ENCODE data around the gene LBHD2.
"Not testable (repeated sequence)": the region's sequence is repeated elsewhere in the genome, so short reads cannot be mapped to it uniquely, and the experiment has no call there.

The LBHD2 gene

GRCh38 chr14:103112400-103113243 is 28.6 kb downstream of the LBHD2 start:
- no peak for DNase-seq (ENCODE audit: extremely low read depth, low read depth)
- no peak overlapping the region for H3K4me3 ChIP-seq (replicated peaks; ENCODE audit: low read depth, low read length)
- no peak for TF ChIP-seq CTCF (IDR thresholded peaks at IDR 0.05; ENCODE audit: low read depth, low read length, missing control alignments)

GRCh38 chr14:103113303-103113702 is 29.3 kb downstream of the LBHD2 start:
- H3K4me3 ChIP-seq (replicated peaks; ENCODE audit: low read depth, low read length) = no peak overlapping the region
- TF ChIP-seq CTCF (IDR thresholded peaks at IDR 0.05; ENCODE audit: low read depth, low read length, missing control alignments) = no peak
- no peak for DNase-seq (ENCODE audit: extremely low read depth, low read depth)

GRCh38 chr14:103113774-103114173 is 29.8 kb downstream of the LBHD2 start:
- H3K4me3 ChIP-seq (replicated peaks; ENCODE audit: low read depth, low read length) = no peak overlapping the region
- no peak for DNase-seq (ENCODE audit: extremely low read depth, low read depth)
- no peak for TF ChIP-seq CTCF (IDR thresholded peaks at IDR 0.05; ENCODE audit: low read depth, low read length, missing control alignments)

GRCh38 chr14:103115086-103115679 is 31.2 kb downstream of the LBHD2 start:
- not testable (repeated sequence) for DNase-seq (ENCODE audit: extremely low read depth, low read depth); H3K4me3 ChIP-seq (replicated peaks; ENCODE audit: low read depth, low read length)

GRCh38 chr14:103115845-103116572 is 32.0 kb downstream of the LBHD2 start:
- DNase-seq (ENCODE audit: extremely low read depth, low read depth) = no peak
- no peak overlapping the region for H3K4me3 ChIP-seq (replicated peaks; ENCODE audit: low read depth, low read length)
- no peak for TF ChIP-seq CTCF (IDR thresholded peaks at IDR 0.05; ENCODE audit: low read depth, low read length, missing control alignments)

GRCh38 chr14:103116636-103117035 is 32.6 kb downstream of the LBHD2 start:
- no peak for TF ChIP-seq CTCF (IDR thresholded peaks at IDR 0.05; ENCODE audit: low read depth, low read length, missing control alignments)
- no peak overlapping the region for H3K4me3 ChIP-seq (replicated peaks; ENCODE audit: low read depth, low read length)
- DNase-seq (ENCODE audit: extremely low read depth, low read depth) = no peak

GRCh38 chr14:103117499-103117898 is 33.5 kb downstream of the LBHD2 start:
- DNase-seq (ENCODE audit: extremely low read depth, low read depth); H3K4me3 ChIP-seq (replicated peaks; ENCODE audit: low read depth, low read length): not testable (repeated sequence)
